ENCODE data around the gene CPNE4. TPM values are rescaled to one million over a fixed set of nuclear protein-coding genes. Genes with fewer than 3 reads are reported as not detected.

The CPNE4 gene
- total and polyA plus RNA-seq, 9 of the 15 experiments (the other 6 are each of a cell fraction or from before 2014, with no cell fraction given) = not detected

GRCh38 chr3:131756405-131756804, 278.4 kb downstream of the CPNE4 start:
- Histone ChIP-seq H3K9ac (ENCODE audit: insufficient read depth in 1 of 2, low read depth in 2 of 2, low read length in 2 of 2) (no peak overlapping the region), H3K4me1 (replicated peaks in 1 of 2; ENCODE audit: control insufficient read depth in 2 of 2, insufficient read depth in 2 of 2, low read length in 2 of 2) (no peaks in the 10 kb centered on the region), H3K79me2 (ENCODE audit: control insufficient read depth, insufficient read depth, low read length) (no peaks in the 10 kb centered on the region), H3K27ac (ENCODE audit: extremely low read depth, low read depth, low read length) (no peak overlapping the region), H2AFZ (ENCODE audit: low read depth, low read length) (no peak overlapping the region), H3K9me1 (ENCODE audit: control insufficient read depth, insufficient read depth, low read length) (no peaks in the 10 kb centered on the region), H3K4me3 (no peak overlapping the region), H3K9me3 (replicated peaks; ENCODE audit: control insufficient read depth, insufficient read depth, low read depth, low read length) (no peaks in the 10 kb centered on the region), H3K36me3 (ENCODE audit: control insufficient read depth, insufficient read depth, low read length) (no peaks in the 10 kb centered on the region), H4K20me1 (replicated peaks; ENCODE audit: control insufficient read depth, insufficient read depth, low read length) (no peaks in the 10 kb centered on the region), H3K27me3 (ENCODE audit: control insufficient read depth in 2 of 2, insufficient read depth in 2 of 2, low read length in 2 of 2) (no peaks in the 10 kb centered on the region), H3K4me2 (ENCODE audit: insufficient read depth, low read length) (no peak overlapping the region)
- intact Hi-C loops (cut with micrococcal nuclease) (no loop called here), in situ Hi-C loops (cut with MboI) (no loop called here)
- DNase-seq (ENCODE audit: extremely low read depth in 1 of 4, low spot score in 3 of 4) (no peak), FAIRE-seq (no peak), ATAC-seq (no peak)
- no peak for TF ChIP-seq HNRNPL (IDR thresholded peaks at IDR 0.05; ENCODE audit: low read depth, low read length)
- no peak for TF ChIP-seq CBX1 (IDR thresholded peaks at IDR 0.05; ENCODE audit: low read depth)
- WGBS (ENCODE audit: insufficient coverage, low coverage, missing lambda C conversion rate) = 0% methylated on average over 2 of the region's 2 CpGs
- BruUV-seq (replicated peaks) = no TSS peak
- ChIA-PET POLR2A (interaction anchor here (0.8 kb wide), 1 partner anchor 14 kb away, joined by 3 read pairs; no protein-coding TSS in a partner anchor), CTCF (ENCODE audit: low intra/inter-chr PET ratio) (no interaction called here)

- ChIA-PET CTCF (ENCODE audit: low intra/inter-chr PET ratio) (no interaction called here), POLR2A (no interaction called here)
- H4K20me1 ChIP-seq (replicated peaks; ENCODE audit: control insufficient read depth, insufficient read depth, low read length) = no peaks in the 10 kb centered on the region
- no peaks in the 10 kb centered on the region for H3K9me3 ChIP-seq (replicated peaks; ENCODE audit: control insufficient read depth, insufficient read depth, low read depth, low read length)
- DNase-seq (ENCODE audit: extremely low read depth in 1 of 4, low spot score in 3 of 4) (no peak), FAIRE-seq (no peak), ATAC-seq (no peak)
- H3K4me3 ChIP-seq = no peak overlapping the region
- H3K4me2 ChIP-seq (ENCODE audit: insufficient read depth, low read length) = no peak overlapping the region
- no peaks in the 10 kb centered on the region for H3K27me3 ChIP-seq (ENCODE audit: control insufficient read depth in 2 of 2, insufficient read depth in 2 of 2, low read length in 2 of 2)
- H2AFZ ChIP-seq (ENCODE audit: low read depth, low read length) = no peak overlapping the region
- no peak overlapping the region for H3K9ac ChIP-seq (ENCODE audit: insufficient read depth in 1 of 2, low read depth in 2 of 2, low read length in 2 of 2)
- intact Hi-C loops (cut with micrococcal nuclease) = no loop called here
- H3K79me2 ChIP-seq (ENCODE audit: control insufficient read depth, insufficient read depth, low read length) = no peaks in the 10 kb centered on the region
- H3K27ac ChIP-seq (ENCODE audit: extremely low read depth, low read depth, low read length) = no peak overlapping the region
- no peaks in the 10 kb centered on the region for H3K4me1 ChIP-seq (replicated peaks in 1 of 2; ENCODE audit: control insufficient read depth in 2 of 2, insufficient read depth in 2 of 2, low read length in 2 of 2)
- in situ Hi-C loops (cut with MboI) = no loop called here
- H3K36me3 ChIP-seq (ENCODE audit: control insufficient read depth, insufficient read depth, low read length) = no peaks in the 10 kb centered on the region
- BruUV-seq (replicated peaks) = no TSS peak
- no peaks in the 10 kb centered on the region for H3K9me1 ChIP-seq (ENCODE audit: control insufficient read depth, insufficient read depth, low read length)
- TF ChIP-seq ZBED1 (IDR thresholded peaks at IDR 0.05) (no peak), TRIM28 (IDR thresholded peaks at IDR 0.05) (no peak), RBBP5 (IDR thresholded peaks at IDR 0.05; ENCODE audit: borderline replicate concordance, insufficient read depth, low read length, poor library complexity, severe bottlenecking) (no peak), CSDE1 (IDR thresholded peaks at IDR 0.05) (no peak), NFE2L1 (tag; IDR thresholded peaks at IDR 0.05; ENCODE audit: borderline replicate concordance, low read depth) (no peak), CBFB (CRISPR knock-in tag; IDR thresholded peaks at IDR 0.05) (no peak), RNF219 (CRISPR knock-in tag; IDR thresholded peaks at IDR 0.05) (no peak), XRCC4 (IDR thresholded peaks at IDR 0.05; ENCODE audit: extremely low read depth, insufficient read depth, insufficient read length) (no peak), ZBTB17 (CRISPR knock-in tag; IDR thresholded peaks at IDR 0.05) (no peak), BHLHE40 (IDR thresholded peaks at IDR 0.05; ENCODE audit: low read length) (no peak), ZNF354B (CRISPR knock-in tag; IDR thresholded peaks at IDR 0.05) (no peak), ZNF57 (CRISPR knock-in tag; IDR thresholded peaks at IDR 0.05) (no peak), ZNF639 (CRISPR knock-in tag; conservative IDR thresholded peaks at IDR 0.05 in 1 of 2, IDR thresholded peaks at IDR 0.05 in 1 of 2) (no peak), ZNF311 (CRISPR knock-in tag; IDR thresholded peaks at IDR 0.05) (no peak)
Observed at GRCh38 chr3:131755380-131755779, 279.4 kb downstream of the CPNE4 start.

All from K562 (cell line).